RWPE1 (cell line): Measurements from ENCODE around the gene TBPL2.
"Not testable (repeated sequence)": the region's sequence is repeated elsewhere in the genome, so short reads cannot be mapped to it uniquely, and the experiment has no call there.

Experiments
- CTCF ChIA-PET: fragments of 350-600 bp; sonication (Branson Sonifier 250); formaldehyde crosslinking; extraction: SDS; loops from one replicate; lab custom pipeline; 2021; lab: Yijun Ruan, JAX
- POLR2A ChIA-PET: fragments of 400-600 bp; formaldehyde crosslinking; extraction: SDS; loops from one replicate; lab custom pipeline; 2020; ENCODE audit warnings: antibody characterized with exemption; ENCODE audit not compliant: low non-redundant PET; lab: Yijun Ruan, JAX
- DNase-seq: peaks from one replicate; pipeline ENCODE4 v3.0.0; 2012; ENCODE audit warnings: low spot score
- H3K27ac ChIP-seq: fragments of 450-650 bp; 2 replicates; pipeline ENCODE4 v1.5.1; 2017
- CTCF ChIP-seq: fragments of 450-650 bp; conservative IDR thresholded peaks from 2 replicates; pipeline ENCODE4 v1.5.1; 2017; ENCODE audit warnings: low read depth, mild to moderate bottlenecking

The TBPL2 gene

DNA sequence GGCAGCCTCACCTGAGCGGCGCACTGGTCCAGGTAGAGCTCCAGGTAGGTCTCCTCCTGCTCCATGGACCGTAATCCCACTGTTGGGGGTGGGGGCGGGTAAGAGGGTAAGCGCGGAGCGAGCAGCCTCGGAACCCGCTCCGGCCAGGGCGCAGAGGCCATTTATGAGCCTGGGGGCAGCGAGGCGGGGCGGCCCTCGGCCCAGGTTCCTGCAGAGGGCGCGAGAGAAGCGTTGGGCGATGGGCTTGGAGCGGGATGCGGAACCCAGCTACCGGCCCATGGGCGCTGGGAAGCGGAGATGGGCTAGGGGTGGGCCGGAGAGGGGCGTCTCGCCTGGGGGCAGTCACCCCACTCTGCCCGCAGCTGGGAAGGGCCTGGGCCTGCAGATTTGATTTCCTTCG, at the start of gene TBPL2:
TSS of gene TBPL2 (minus strand) at position 232 of the 400 bp plus-strand sequence. CDS start at position 65, 167 bp downstream.
- POLR2A ChIA-PET: no interaction called here
- CTCF ChIA-PET: interaction anchor here (1.0 kb wide), 1 partner anchor 117 kb away, joined by 4 read pairs; no protein-coding TSS in a partner anchor
- no peak for TF ChIP-seq CTCF
- no peak within 1 kb of the TSS for H3K27ac ChIP-seq
- DNase-seq: no peak

DNA sequence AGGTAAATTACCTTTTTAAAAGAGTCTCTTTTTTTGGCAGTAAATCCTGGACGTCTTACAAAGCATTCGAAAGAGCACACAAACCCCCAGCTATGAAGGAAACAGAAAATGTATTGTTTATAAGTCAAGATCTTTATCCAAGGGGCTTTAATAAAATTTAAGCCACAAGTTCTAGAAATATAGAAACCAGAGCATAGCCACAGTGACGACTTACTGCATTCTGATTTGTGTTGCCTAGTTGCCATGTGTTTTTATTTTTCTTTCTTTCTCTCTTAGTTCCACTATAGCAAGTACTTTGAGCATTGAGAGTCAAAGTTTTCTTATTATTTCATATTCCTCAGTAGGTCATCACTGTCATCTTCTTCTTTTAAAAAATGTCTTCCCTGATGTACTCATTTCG, 47.8 kb upstream of the TBPL2 start:
- no peak overlapping the region for H3K27ac ChIP-seq
- CTCF ChIA-PET: interaction anchor here (0.6 kb wide), 1 partner anchor 461 kb away, joined by 4 read pairs; the partner anchor contains the start of genes SOCS4 and WDHD1
- DNase-seq: no peak
- TF ChIP-seq CTCF: no peak
- POLR2A ChIA-PET: no interaction called here

DNA sequence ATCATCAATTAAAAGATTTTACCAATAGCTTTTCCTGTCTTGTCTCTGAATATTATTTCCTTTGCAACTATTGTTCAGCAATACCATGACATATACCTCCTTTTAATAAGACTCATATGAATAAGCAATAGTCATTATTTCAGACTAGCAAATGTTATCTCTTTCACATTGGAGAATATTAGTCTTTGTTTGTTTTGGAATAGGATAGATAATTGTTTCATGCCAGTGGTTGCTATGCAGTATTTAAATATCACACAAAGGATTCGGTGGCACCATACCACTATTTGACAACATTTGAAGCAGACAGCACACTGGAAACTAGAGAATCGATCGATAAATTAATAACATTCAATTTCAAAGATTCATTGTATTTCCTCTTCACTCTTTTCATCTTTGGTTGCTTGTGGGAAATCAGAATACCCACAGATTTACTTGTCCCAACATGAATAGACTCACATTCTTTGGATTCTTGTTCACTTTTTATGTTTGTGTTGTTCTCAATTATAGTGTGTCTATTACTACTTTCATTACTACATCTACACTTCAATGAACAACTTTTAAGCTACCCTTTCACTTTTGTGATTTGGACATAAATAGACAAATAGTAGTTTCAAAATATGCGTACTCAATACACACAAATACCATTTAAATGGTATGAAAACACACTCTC, 42.7 kb upstream of the TBPL2 start:
- peak; percentile 33 for DNase-seq
- no peak overlapping the region for H3K27ac ChIP-seq
- CTCF ChIA-PET: no interaction called here
- POLR2A ChIA-PET: no interaction called here
- no peak for TF ChIP-seq CTCF

- H3K27ac ChIP-seq: no peak overlapping the region
- TF ChIP-seq CTCF: no peak
- DNase-seq: no peak
- ChIA-PET POLR2A (no interaction called here), CTCF (no interaction called here)
These were observed 41.4 kb upstream of the TBPL2 start for GRCh38 chr14:55481769-55482168.

- CTCF ChIA-PET: no interaction called here
- no peak for DNase-seq
- TF ChIP-seq CTCF: no peak
- H3K27ac ChIP-seq: no peak overlapping the region
- POLR2A ChIA-PET: no interaction called here
These were observed 37.3 kb upstream of the TBPL2 start for GRCh38 chr14:55477680-55478079.

DNA sequence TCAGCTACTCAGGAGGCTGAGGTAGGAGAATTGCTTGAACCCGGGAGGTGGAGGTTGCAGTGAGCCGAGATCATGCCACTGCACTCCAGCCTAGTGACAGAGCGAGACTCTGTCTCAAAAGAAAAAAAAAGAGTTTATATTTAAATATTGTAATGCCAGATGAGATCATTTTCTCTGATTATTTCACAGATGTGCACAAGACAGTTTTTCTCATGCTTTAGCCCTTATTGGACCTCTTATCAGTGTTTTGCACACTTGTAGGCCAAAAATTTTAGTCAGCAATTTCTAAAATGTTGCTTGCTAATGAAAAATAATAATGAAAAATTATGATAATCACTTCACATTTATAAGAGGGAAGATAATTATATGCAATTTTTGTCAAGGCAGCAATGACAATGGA, 36.0 kb upstream of the TBPL2 start:
- POLR2A ChIA-PET, DNase-seq, H3K27ac ChIP-seq: not testable (repeated sequence)
- CTCF ChIA-PET: interaction anchor here (0.6 kb wide), 1 partner anchor 15 kb away, joined by 7 read pairs; no protein-coding TSS in a partner anchor

DNA sequence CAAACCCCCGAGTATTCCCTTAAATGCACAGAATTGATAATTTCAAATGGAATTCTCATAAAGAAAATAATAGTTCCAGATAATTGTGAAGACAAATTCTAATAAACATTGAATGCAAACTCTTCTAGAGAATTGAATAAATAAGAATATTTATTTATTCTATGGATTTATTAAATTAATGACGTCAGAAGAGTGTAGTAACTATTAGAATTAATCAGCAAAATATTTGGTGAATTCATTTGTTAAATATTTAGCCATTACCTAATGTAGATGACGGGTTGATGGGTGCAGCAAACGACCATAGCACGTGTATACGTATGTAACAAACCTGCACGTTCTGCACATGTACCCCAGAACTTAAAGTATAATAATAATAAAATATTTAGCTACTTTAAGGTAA, 33.4 kb upstream of the TBPL2 start:
- no peak for DNase-seq
- POLR2A ChIA-PET: no interaction called here
- no peak for TF ChIP-seq CTCF
- CTCF ChIA-PET: no interaction called here
- no peak overlapping the region for H3K27ac ChIP-seq
